ENCODE results near the gene CCDC39. TPM values are rescaled to one million over a fixed set of nuclear protein-coding genes. Genes with fewer than 3 reads are reported as not detected.

The CCDC39 gene
- total and polyA plus RNA-seq, 9 donors: 0.30 to 5.4 (median 0.74) TPM; not detected in 1

- WGBS, 3 donors: 91 to 95% (median 92%) methylated on average over 23 of the region's 23 CpGs
- TF ChIP-seq EP300 (IDR thresholded peaks at IDR 0.05) (no peak), POLR2A (IDR thresholded peaks at IDR 0.05) (no peak)
- TF ChIP-seq, protein P1, sequence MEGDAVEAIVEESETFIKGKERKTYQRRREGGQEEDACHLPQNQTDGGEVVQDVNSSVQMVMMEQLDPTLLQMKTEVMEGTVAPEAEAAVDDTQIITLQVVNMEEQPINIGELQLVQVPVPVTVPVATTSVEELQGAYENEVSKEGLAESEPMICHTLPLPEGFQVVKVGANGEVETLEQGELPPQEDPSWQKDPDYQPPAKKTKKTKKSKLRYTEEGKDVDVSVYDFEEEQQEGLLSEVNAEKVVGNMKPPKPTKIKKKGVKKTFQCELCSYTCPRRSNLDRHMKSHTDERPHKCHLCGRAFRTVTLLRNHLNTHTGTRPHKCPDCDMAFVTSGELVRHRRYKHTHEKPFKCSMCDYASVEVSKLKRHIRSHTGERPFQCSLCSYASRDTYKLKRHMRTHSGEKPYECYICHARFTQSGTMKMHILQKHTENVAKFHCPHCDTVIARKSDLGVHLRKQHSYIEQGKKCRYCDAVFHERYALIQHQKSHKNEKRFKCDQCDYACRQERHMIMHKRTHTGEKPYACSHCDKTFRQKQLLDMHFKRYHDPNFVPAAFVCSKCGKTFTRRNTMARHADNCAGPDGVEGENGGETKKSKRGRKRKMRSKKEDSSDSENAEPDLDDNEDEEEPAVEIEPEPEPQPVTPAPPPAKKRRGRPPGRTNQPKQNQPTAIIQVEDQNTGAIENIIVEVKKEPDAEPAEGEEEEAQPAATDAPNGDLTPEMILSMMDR (IDR thresholded peaks at IDR 0.05): no peak
- H3K27me3 ChIP-seq: no peaks in the 10 kb centered on the region
- DNase-seq: no peak
- no peaks in the 10 kb centered on the region for H3K36me3 ChIP-seq
- no peaks in the 10 kb centered on the region for H3K4me1 ChIP-seq (ENCODE audit: insufficient read depth)
- H3K27ac ChIP-seq: no peak overlapping the region
- H3K9me3 ChIP-seq: no peaks in the 10 kb centered on the region
- intact Hi-C loops (cut with DNase I): loop anchor here in 2 of 4 donors (10.0 kb wide), 3 partner anchors 666 to 786 kb away; no protein-coding TSS in a partner anchor
- no peak overlapping the region for H3K4me3 ChIP-seq
Observed at GRCh38 chr3:180590396-180590795, 88.9 kb downstream of the CCDC39 start.

DNA sequence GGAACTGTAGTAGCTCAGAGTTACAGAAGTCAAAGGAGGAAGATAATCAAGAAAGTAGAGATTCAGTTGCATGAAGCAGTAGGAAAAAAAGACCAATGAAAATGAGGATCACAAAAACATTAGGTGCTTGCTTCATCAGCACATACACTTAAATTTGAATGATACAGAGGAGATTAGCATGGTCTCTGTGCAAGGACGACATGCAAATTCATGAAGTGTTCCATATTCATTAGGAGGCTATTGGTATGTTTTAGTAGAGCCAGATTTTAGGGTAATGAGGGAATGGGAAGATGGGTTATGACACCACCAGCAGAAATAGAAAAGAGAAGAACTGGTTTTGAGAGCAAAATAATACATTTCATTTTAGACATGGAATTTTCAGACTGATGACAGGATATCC lies 98.4 kb downstream of the CCDC39 start:
- H3K36me3 ChIP-seq: no peaks in the 10 kb centered on the region
- 81 to 82% (median 82%) methylated on average over 1 of the region's 1 CpG for WGBS, 3 donors
- no peak for DNase-seq
- no peaks in the 10 kb centered on the region for H3K4me1 ChIP-seq (ENCODE audit: insufficient read depth)
- H3K9me3 ChIP-seq: no peaks in the 10 kb centered on the region
- intact Hi-C loops (cut with DNase I): no loop called here
- no peaks in the 10 kb centered on the region for H3K27me3 ChIP-seq
- H3K27ac ChIP-seq: no peak overlapping the region
- no peak overlapping the region for H3K4me3 ChIP-seq
- TF ChIP-seq, protein P1 (IDR thresholded peaks at IDR 0.05): no peak
- TF ChIP-seq POLR2A (IDR thresholded peaks at IDR 0.05) (no peak), EP300 (IDR thresholded peaks at IDR 0.05) (no peak)

GRCh38 chr3:180575571-180575970 lies 103.7 kb downstream of the CCDC39 start:
- Histone ChIP-seq H3K9me3 (no peaks in the 10 kb centered on the region), H3K36me3 (no peaks in the 10 kb centered on the region), H3K27me3 (no peaks in the 10 kb centered on the region), H3K4me1 (ENCODE audit: insufficient read depth) (no peaks in the 10 kb centered on the region), H3K4me3 (no peak overlapping the region), H3K27ac (no peak overlapping the region)
- intact Hi-C loops (cut with DNase I): no loop called here
- 91 to 94% (median 92%) methylated on average over 3 of the region's 3 CpGs for WGBS, 3 donors
- TF ChIP-seq EP300 (IDR thresholded peaks at IDR 0.05): no peak
- TF ChIP-seq, protein P1 (IDR thresholded peaks at IDR 0.05): no peak
- TF ChIP-seq POLR2A (IDR thresholded peaks at IDR 0.05): no peak
- no peak for DNase-seq

DNA sequence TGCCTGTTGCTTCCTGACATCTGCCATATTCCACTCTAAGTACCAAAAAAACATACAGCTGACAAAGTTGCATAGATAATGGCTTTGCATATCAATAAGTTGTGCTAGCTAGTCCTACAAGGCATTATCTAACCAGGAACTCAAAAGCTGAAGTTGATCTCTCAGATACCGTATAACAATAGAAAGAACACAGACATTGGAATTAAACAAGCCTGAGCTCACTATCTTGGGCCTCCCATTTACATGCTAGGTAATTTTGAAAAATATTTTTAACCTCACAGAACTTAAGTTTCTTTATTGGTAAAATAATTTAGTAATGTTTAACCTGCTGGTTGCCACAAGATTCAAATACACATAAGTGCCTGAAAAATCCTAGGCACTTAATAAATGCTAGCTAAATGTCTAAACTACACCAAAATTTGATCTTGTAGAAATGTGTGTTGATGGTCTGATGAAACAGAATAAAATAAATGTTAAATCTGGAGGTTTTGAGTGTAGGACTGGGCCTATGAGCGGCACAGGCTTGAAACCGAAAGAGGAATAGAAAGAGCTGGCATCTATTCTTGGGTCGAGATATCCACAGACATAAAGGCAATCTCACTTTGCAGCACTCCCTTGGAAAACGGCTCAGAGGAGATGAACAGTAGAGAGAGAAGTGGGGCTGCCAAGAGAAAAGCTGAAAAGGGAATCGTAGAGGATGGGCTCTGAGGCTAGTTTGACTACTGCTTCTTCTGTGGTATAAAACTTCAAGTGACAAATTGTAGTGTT lies 107.3 kb downstream of the CCDC39 start:
- 79 to 85% (median 84%) methylated on average over 6 of the region's 6 CpGs for WGBS, 3 donors
- intact Hi-C loops (cut with DNase I): no loop called here

More for the DNA sequence above, 107.3 kb downstream of the CCDC39 start:
- Histone ChIP-seq H3K27me3 (no peaks in the 10 kb centered on the region), H3K36me3 (no peaks in the 10 kb centered on the region), H3K4me3 (no peak overlapping the region), H3K27ac (no peak overlapping the region), H3K9me3 (no peaks in the 10 kb centered on the region), H3K4me1 (ENCODE audit: insufficient read depth) (no peaks in the 10 kb centered on the region)
- TF ChIP-seq POLR2A (IDR thresholded peaks at IDR 0.05) (no peak), EP300 (IDR thresholded peaks at IDR 0.05) (no peak)
- TF ChIP-seq, protein P1 (IDR thresholded peaks at IDR 0.05): no peak
- no peak for DNase-seq

Measured in ovary (tissue), 9 donors.